HG02588 (cell line): ENCODE measurements around the gene GCNA.
A peak's percentile ranks its signal among the peaks of the same experiment; 100 is the strongest.

Source experiments
- ATAC-seq: cut with Tn5 transposase; IDR thresholded peaks from one replicate; pipeline ENCODE4 v1.9.1; 2021; ENCODE audit warnings: mild to moderate bottlenecking, moderate library complexity; ENCODE audit not compliant: unreplicated experiment

Gene GCNA

GRCh38 chrX:71578253-71579135, at the start of gene GCNA:
Gene GCNA (plus strand): TSS chrX:71578437. CDS start chrX:71580822, 2,385 bp downstream.
- ATAC-seq: no peak

- peak; percentile 15 for ATAC-seq
Measured at GRCh38 chrX:71532078-71532752, 46.0 kb upstream of the GCNA start.

GRCh38 chrX:71532753-71533425, 45.3 kb upstream of the GCNA start, which contains the start of gene OGT:
Gene OGT (plus strand): TSS chrX:71533104. CDS start chrX:71533300, 196 bp downstream.
- peak; percentile 75 for ATAC-seq

GRCh38 chrX:71533516-71533850, 44.8 kb upstream of the GCNA start:
- ATAC-seq: no peak

- ATAC-seq: no peak
Measured at GRCh38 chrX:71533851-71534561, 44.2 kb upstream of the GCNA start.

- ATAC-seq: no peak
Measured at GRCh38 chrX:71534773-71535544, 43.3 kb upstream of the GCNA start.

- ATAC-seq: no peak
Measured at GRCh38 chrX:71536285-71536684, 42.0 kb upstream of the GCNA start.

- no peak for ATAC-seq
Measured at GRCh38 chrX:71537743-71538142, 40.5 kb upstream of the GCNA start.

GRCh38 chrX:71540801-71541200, 37.4 kb upstream of the GCNA start:
- ATAC-seq: peak; percentile 16

GRCh38 chrX:71541210-71542022, 36.8 kb upstream of the GCNA start:
- peak; percentile 82 for ATAC-seq

- no peak for ATAC-seq
Measured at GRCh38 chrX:71542411-71542810, 35.8 kb upstream of the GCNA start.

- ATAC-seq: no peak
Measured at GRCh38 chrX:71542825-71543224, 35.4 kb upstream of the GCNA start.

GRCh38 chrX:71543316-71543715, 34.9 kb upstream of the GCNA start:
- ATAC-seq: no peak

- no peak for ATAC-seq
Measured at GRCh38 chrX:71545364-71545763, 32.9 kb upstream of the GCNA start.

- ATAC-seq: no peak
Measured at GRCh38 chrX:71546879-71547278, 31.4 kb upstream of the GCNA start.

GRCh38 chrX:71547339-71547738, 30.9 kb upstream of the GCNA start:
- ATAC-seq: no peak

GRCh38 chrX:71549986-71550385, 28.3 kb upstream of the GCNA start:
- no peak for ATAC-seq

GRCh38 chrX:71550578-71550977, 27.7 kb upstream of the GCNA start:
- no peak for ATAC-seq

- no peak for ATAC-seq
Measured at GRCh38 chrX:71556036-71556435, 22.2 kb upstream of the GCNA start.
